ENCODE results near the gene PLEKHA8.

DNA sequence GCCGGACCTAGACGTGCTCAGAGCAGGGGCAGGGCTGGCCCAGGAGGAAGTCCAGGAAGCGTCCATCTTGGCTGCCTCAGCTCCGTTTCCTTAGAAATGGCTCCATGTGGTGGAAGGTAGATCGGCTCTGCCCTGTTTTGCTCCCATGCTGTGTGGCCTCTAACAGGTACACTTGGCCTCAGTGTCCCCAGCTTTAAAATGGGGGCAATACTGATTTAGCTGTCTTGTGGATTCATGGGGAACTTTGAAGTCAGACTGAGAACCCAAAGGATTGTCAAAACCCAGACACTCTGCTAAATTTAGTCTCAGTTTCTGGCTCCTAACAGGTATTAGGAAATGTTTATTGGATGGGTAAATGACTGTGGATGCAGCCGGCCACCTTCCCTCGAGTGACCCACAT, 122.5 kb downstream of the PLEKHA8 start:
- TF ChIP-seq, protein P1, sequence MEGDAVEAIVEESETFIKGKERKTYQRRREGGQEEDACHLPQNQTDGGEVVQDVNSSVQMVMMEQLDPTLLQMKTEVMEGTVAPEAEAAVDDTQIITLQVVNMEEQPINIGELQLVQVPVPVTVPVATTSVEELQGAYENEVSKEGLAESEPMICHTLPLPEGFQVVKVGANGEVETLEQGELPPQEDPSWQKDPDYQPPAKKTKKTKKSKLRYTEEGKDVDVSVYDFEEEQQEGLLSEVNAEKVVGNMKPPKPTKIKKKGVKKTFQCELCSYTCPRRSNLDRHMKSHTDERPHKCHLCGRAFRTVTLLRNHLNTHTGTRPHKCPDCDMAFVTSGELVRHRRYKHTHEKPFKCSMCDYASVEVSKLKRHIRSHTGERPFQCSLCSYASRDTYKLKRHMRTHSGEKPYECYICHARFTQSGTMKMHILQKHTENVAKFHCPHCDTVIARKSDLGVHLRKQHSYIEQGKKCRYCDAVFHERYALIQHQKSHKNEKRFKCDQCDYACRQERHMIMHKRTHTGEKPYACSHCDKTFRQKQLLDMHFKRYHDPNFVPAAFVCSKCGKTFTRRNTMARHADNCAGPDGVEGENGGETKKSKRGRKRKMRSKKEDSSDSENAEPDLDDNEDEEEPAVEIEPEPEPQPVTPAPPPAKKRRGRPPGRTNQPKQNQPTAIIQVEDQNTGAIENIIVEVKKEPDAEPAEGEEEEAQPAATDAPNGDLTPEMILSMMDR (conservative IDR thresholded peaks at IDR 0.05): no peak
- no peak for TF ChIP-seq EZH2 (IDR thresholded peaks at IDR 0.05; ENCODE audit: low read depth)

All from PC-9 (cell line).